B cell (primary cell): ENCODE measurements around the gene DCTN3. TPM values are rescaled to one million over a fixed set of nuclear protein-coding genes. Genes with fewer than 3 reads are reported as not detected.

Experiments used
- ATAC-seq: fragments of 200-7000 bp; cut with Tn5 transposase; one replicate; pipeline ENCODE4 v1.10.0; 2021; ENCODE audit warnings: low read depth, mild to moderate bottlenecking, moderate number of reproducible peaks, moderate library complexity
- CTCF ChIA-PET: fragments of 350-600 bp; sonication (Branson Sonifier 250); formaldehyde crosslinking; loops from one replicate; lab custom pipeline; 2021; ENCODE audit warnings: antibody characterized with exemption, inconsistent platforms; lab: Charles Lee
- POLR2A ChIA-PET: fragments of 350-600 bp; sonication (Branson Sonifier 250); formaldehyde crosslinking; loops from one replicate; lab custom pipeline; 2021; ENCODE audit warnings: antibody characterized with exemption; lab: Charles Lee
- DNase-seq: peaks from one replicate; pipeline ENCODE4 v3.0.0; 2013
- H2AFZ ChIP-seq: 2 replicates; pipeline ENCODE4 v1.6.1; 2012; ENCODE audit warnings: mild to moderate bottlenecking, low read depth, low read length; ENCODE audit not compliant: insufficient read depth, poor library complexity, severe bottlenecking
- H3K27ac ChIP-seq, 2 donors: 1 replicate in 1 of 2; 2 replicates in 1 of 2; pipeline ENCODE4 v1.5.1; 2012 to 2013; ENCODE audit warnings: low read length in 2 of 2, mild to moderate bottlenecking in 2 of 2, moderate library complexity in 1 of 2
- H3K27me3 ChIP-seq, 4 experiments: fragments of 200-600 bp in 1 of 4; sonication (generic) in 1 of 4; replicated peaks in 1 of 4; 1 replicate in 2 of 4; 2 replicates in 2 of 4; pipeline versions ENCODE4 v1.6.1 to v1.7.0; 2013 to 2016; ENCODE audit warnings: low read length in 3 of 4, mild to moderate bottlenecking in 2 of 4, mixed read lengths in 1 of 4, moderate library complexity in 1 of 4; ENCODE audit not compliant: insufficient read depth in 4 of 4, control insufficient read depth in 3 of 4; ENCODE audit errors: control extremely low read depth in 1 of 4
- H3K36me3 ChIP-seq, 2 experiments: replicated peaks in 1 of 2; 1 replicate in 1 of 2; 2 replicates in 1 of 2; pipeline versions ENCODE4 v1.6.1 to v1.7.1; 2013; ENCODE audit warnings: low read length in 1 of 2; ENCODE audit not compliant: insufficient read depth in 2 of 2, control insufficient read depth in 1 of 2; ENCODE audit errors: control extremely low read depth in 1 of 2, extremely low read depth in 1 of 2
- H3K4me1 ChIP-seq, 2 donors: fragments of 200-600 bp in 1 of 2; sonication (generic) in 1 of 2; 1 replicate in 1 of 2; 2 replicates in 1 of 2; pipeline versions ENCODE4 v1.5.1 to v1.6.1; 2013 to 2017; ENCODE audit warnings: low read length in 2 of 2; ENCODE audit not compliant: control insufficient read depth in 2 of 2, insufficient read depth in 2 of 2
- H3K4me2 ChIP-seq: replicated peaks from 2 replicates; pipeline ENCODE3; 2012; ENCODE audit warnings: mild to moderate bottlenecking, low read depth, low read length; ENCODE audit not compliant: poor library complexity, severe bottlenecking
- H3K4me3 ChIP-seq, 5 experiments: fragments of 200-600 bp in 1 of 5; sonication (generic) in 1 of 5; 1 replicate in 3 of 5; 2 replicates in 2 of 5; pipeline versions ENCODE4 v1.5.1 to v1.7.0; 2011 to 2016; ENCODE audit warnings: low read length in 4 of 5, mild to moderate bottlenecking in 4 of 5, low read depth in 2 of 5, control low read depth in 1 of 5, moderate library complexity in 1 of 5; ENCODE audit not compliant: insufficient read depth in 1 of 5; ENCODE audit errors: control extremely low read depth in 1 of 5, extremely low read depth in 1 of 5
- H3K79me2 ChIP-seq: fragments of 200-600 bp; sonication (generic); one replicate; pipeline ENCODE4 v1.6.0; 2016; ENCODE audit warnings: low read length; ENCODE audit not compliant: control insufficient read depth, insufficient read depth
- H3K9ac ChIP-seq: fragments of 200-600 bp; sonication (generic); 2 replicates; pipeline ENCODE4 v1.6.1; 2017; ENCODE audit warnings: mild to moderate bottlenecking, low read length, moderate library complexity
- H3K9me3 ChIP-seq, 3 donors: one replicate each; pipeline versions ENCODE4 v1.6.1 to v1.7.1; 2013; ENCODE audit warnings: low read length in 2 of 3; ENCODE audit not compliant: control insufficient read depth in 2 of 3, insufficient read depth in 1 of 3; ENCODE audit errors: control extremely low read depth in 1 of 3
- H4K20me1 ChIP-seq: 2 replicates; pipeline ENCODE4 v1.6.0; 2012; ENCODE audit warnings: mild to moderate bottlenecking, low read length; ENCODE audit not compliant: insufficient read depth, control insufficient read depth, poor library complexity, severe bottlenecking
- H3K27ac Mint-ChIP-seq: one replicate; pipeline ENCODE4 v1.8.0; 2021; ENCODE audit warnings: mixed read lengths
- H3K27me3 Mint-ChIP-seq: one replicate; pipeline ENCODE4 v1.8.0; 2021; ENCODE audit warnings: mixed read lengths
- H3K4me1 Mint-ChIP-seq: one replicate; pipeline ENCODE4 v1.8.0; 2021; ENCODE audit warnings: mixed read lengths
- H3K4me3 Mint-ChIP-seq: one replicate; pipeline ENCODE4 v1.8.0; 2021; ENCODE audit warnings: mixed read lengths
- H3K9me3 Mint-ChIP-seq: one replicate; pipeline ENCODE4 v1.8.0; 2022; ENCODE audit warnings: mixed read lengths; ENCODE audit not compliant: insufficient read depth
- EZH2 ChIP-seq: IDR thresholded peaks from 2 replicates; pipeline ENCODE4 v1.6.1; 2012; ENCODE audit warnings: borderline replicate concordance, low read depth, mild to moderate bottlenecking, moderate library complexity, low read length; ENCODE audit not compliant: insufficient read depth, poor library complexity, severe bottlenecking
- WGBS: methylation state at CpG from one replicate; pipeline ENCODE4 v1.1.5; 2013; ENCODE audit warnings: missing lambda C conversion rate; ENCODE audit not compliant: insufficient coverage; 5-methylcytosine and 5-hydroxymethylcytosine counted together
- intact Hi-C: fragments of 100-400 bp; cut with micrococcal nuclease; formaldehyde crosslinking; loops from one replicate; pipeline ENCODE4 v1.10.0; 2022
- polyA plus RNA-seq: library from polyadenylated mRNA; depleted of rRNA; stranded (reverse); fragments of >200 nt; gene quantifications from 2 replicates; pipeline ENCODE4 v1.2.3, GENCODE V29; 2012
- total RNA-seq, 2 donors: library from RNA; stranded (reverse); fragments of 120-200 nt in 1 of 2; gene quantifications; 1 replicate in 1 of 2; 2 replicates in 1 of 2; pipeline versions ENCODE4 v1.2.3 to v1.2.4, GENCODE V29; 2013 to 2022
- TF ChIP-seq, protein P1 (sequence below): fragments of 200-600 bp; IDR thresholded peaks from one replicate; pipeline ENCODE4 v1.8.0; 2022; ENCODE audit warnings: antibody characterized with exemption, mild to moderate bottlenecking

DCTN3 gene
- total and polyA plus RNA-seq, 2 donors (not counting 1 experiment from before 2014, with no cell fraction given): 48.2 to 75.0 TPM

DNA sequence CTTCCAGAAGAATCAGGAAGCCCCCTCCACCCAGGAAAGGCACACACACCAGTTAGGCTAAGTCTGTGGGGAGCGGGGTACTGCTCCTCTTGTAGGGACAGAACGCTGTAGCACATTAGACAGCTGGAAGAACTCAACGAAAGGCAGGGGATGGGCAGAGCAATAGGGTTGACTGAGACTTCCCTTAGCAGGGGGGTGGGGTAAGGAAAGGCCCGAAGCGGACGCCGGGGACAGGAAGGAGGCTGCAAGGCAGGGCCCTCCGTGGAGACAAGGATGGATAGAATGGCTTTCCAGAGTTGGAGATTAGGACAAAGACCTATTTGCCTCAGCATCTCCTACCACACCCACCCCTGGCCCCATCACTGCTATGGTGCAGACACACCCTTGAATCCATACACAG lies 45.1 kb downstream of the DCTN3 start:
- H3K9ac ChIP-seq: no peak overlapping the region
- H4K20me1 ChIP-seq: no peaks in the 10 kb centered on the region
- Mint-ChIP-seq H3K4me3 (no peak overlapping the region), H3K9me3 (no peaks in the 10 kb centered on the region), H3K27me3 (peaks cover 61% of the 10 kb centered on the region), H3K27ac (no peak overlapping the region), H3K4me1 (peaks cover 12% of the 10 kb centered on the region)
- no peak overlapping the region for H3K4me2 ChIP-seq
- DNase-seq: no peak
- H3K4me3 ChIP-seq: no peak overlapping the region
- peaks cover 7 to 15% of the 10 kb centered on the region in 2 donors for H3K4me1 ChIP-seq
- POLR2A ChIA-PET: no interaction called here
- CTCF ChIA-PET: no interaction called here
- H3K27me3 ChIP-seq: peaks cover 0 to 58% (median 25%) of the 10 kb centered on the region in 4 experiments
- no peak for ATAC-seq
- 59% methylated on average over 3 of the region's 8 CpGs for WGBS
- no peaks in the 10 kb centered on the region for H3K36me3 ChIP-seq
- no peak overlapping the region for H3K27ac ChIP-seq
- TF ChIP-seq, protein P1, sequence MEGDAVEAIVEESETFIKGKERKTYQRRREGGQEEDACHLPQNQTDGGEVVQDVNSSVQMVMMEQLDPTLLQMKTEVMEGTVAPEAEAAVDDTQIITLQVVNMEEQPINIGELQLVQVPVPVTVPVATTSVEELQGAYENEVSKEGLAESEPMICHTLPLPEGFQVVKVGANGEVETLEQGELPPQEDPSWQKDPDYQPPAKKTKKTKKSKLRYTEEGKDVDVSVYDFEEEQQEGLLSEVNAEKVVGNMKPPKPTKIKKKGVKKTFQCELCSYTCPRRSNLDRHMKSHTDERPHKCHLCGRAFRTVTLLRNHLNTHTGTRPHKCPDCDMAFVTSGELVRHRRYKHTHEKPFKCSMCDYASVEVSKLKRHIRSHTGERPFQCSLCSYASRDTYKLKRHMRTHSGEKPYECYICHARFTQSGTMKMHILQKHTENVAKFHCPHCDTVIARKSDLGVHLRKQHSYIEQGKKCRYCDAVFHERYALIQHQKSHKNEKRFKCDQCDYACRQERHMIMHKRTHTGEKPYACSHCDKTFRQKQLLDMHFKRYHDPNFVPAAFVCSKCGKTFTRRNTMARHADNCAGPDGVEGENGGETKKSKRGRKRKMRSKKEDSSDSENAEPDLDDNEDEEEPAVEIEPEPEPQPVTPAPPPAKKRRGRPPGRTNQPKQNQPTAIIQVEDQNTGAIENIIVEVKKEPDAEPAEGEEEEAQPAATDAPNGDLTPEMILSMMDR: no peak
- TF ChIP-seq EZH2: no peak
- no peak overlapping the region for H2AFZ ChIP-seq
- peaks cover 0 to 9% (median 0%) of the 10 kb centered on the region in 3 donors for H3K9me3 ChIP-seq
- intact Hi-C loops: no loop called here
- no peaks in the 10 kb centered on the region for H3K79me2 ChIP-seq

- CTCF ChIA-PET: interaction anchor here (0.8 kb wide), 1 partner anchor 171 kb away, joined by 3 read pairs; no protein-coding TSS in a partner anchor
- POLR2A ChIA-PET: no interaction called here
- no peak overlapping the region for H2AFZ ChIP-seq
- H3K27me3 ChIP-seq: peaks cover 0 to 51% (median 22%) of the 10 kb centered on the region in 4 experiments
- Mint-ChIP-seq H3K27me3 (peaks cover 63% of the 10 kb centered on the region), H3K9me3 (no peaks in the 10 kb centered on the region), H3K4me1 (peaks cover 12% of the 10 kb centered on the region), H3K27ac (no peak overlapping the region), H3K4me3 (no peak overlapping the region)
- no peak overlapping the region for H3K4me3 ChIP-seq
- H3K79me2 ChIP-seq: no peaks in the 10 kb centered on the region
- H3K9ac ChIP-seq: no peak overlapping the region
- DNase-seq (no peak), ATAC-seq (no peak)
- no peaks in the 10 kb centered on the region for H3K36me3 ChIP-seq
- intact Hi-C loops: no loop called here
- TF ChIP-seq EZH2: no peak
- TF ChIP-seq, protein P1: no peak
- H3K9me3 ChIP-seq: peaks cover 0 to 3% (median 0%) of the 10 kb centered on the region in 3 donors
- no peaks in the 10 kb centered on the region for H4K20me1 ChIP-seq
- no peak overlapping the region for H3K4me2 ChIP-seq
- peaks cover 7 to 15% of the 10 kb centered on the region in 2 donors for H3K4me1 ChIP-seq
- no peak overlapping the region for H3K27ac ChIP-seq
- over 99% methylated on average over 9 of the region's 12 CpGs for WGBS
Measured at GRCh38 chr9:34574571-34574970, 45.7 kb downstream of the DCTN3 start.
